ENCODE results near the gene USP5.

The USP5 gene

GRCh38 chr12:6852651-6853354 is 853 bp downstream of the USP5 start:
- no peak for DNase-seq (ENCODE audit: extremely low read depth, low read depth)
- peak overlapping the region; percentile 69 for H3K4me3 ChIP-seq (replicated peaks; ENCODE audit: low read depth, low read length)
- TF ChIP-seq, protein P1, sequence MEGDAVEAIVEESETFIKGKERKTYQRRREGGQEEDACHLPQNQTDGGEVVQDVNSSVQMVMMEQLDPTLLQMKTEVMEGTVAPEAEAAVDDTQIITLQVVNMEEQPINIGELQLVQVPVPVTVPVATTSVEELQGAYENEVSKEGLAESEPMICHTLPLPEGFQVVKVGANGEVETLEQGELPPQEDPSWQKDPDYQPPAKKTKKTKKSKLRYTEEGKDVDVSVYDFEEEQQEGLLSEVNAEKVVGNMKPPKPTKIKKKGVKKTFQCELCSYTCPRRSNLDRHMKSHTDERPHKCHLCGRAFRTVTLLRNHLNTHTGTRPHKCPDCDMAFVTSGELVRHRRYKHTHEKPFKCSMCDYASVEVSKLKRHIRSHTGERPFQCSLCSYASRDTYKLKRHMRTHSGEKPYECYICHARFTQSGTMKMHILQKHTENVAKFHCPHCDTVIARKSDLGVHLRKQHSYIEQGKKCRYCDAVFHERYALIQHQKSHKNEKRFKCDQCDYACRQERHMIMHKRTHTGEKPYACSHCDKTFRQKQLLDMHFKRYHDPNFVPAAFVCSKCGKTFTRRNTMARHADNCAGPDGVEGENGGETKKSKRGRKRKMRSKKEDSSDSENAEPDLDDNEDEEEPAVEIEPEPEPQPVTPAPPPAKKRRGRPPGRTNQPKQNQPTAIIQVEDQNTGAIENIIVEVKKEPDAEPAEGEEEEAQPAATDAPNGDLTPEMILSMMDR (IDR thresholded peaks at IDR 0.05; ENCODE audit: low read depth, low read length, missing control alignments), result no peak

- TF ChIP-seq, protein P1 (IDR thresholded peaks at IDR 0.05; ENCODE audit: low read depth, low read length, missing control alignments), result no peak
- peak overlapping the region; percentile 69 for H3K4me3 ChIP-seq (replicated peaks; ENCODE audit: low read depth, low read length)
- no peak for DNase-seq (ENCODE audit: extremely low read depth, low read depth)
These were observed 1.7 kb downstream of the USP5 start for GRCh38 chr12:6853626-6854025.

GRCh38 chr12:6854036-6854435 is 2.1 kb downstream of the USP5 start:
- TF ChIP-seq, protein P1 (IDR thresholded peaks at IDR 0.05; ENCODE audit: low read depth, low read length, missing control alignments), result no peak
- no peak for DNase-seq (ENCODE audit: extremely low read depth, low read depth)

DNA sequence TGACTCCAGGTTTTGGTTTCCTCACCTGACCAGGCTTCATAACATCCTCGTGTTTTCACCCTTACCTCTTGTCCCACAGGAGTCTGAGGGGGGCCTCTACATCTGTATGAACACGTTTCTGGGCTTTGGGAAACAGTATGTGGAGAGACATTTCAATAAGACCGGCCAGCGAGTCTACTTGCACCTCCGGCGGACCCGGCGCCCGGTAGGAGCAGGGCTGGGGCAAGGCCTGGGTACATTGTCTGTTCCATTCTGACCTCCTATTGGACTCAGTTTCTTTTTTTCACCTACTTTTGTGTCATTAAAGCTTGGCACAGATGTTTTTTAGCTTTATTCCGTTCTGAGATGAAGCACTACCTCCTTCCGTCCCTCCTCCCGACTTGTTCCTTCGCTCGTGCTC is 3.4 kb downstream of the USP5 start:
- no peak for DNase-seq (ENCODE audit: extremely low read depth, low read depth)
- TF ChIP-seq, protein P1 (IDR thresholded peaks at IDR 0.05; ENCODE audit: low read depth, low read length, missing control alignments), result no peak
- no peak overlapping the region for H3K4me3 ChIP-seq (replicated peaks; ENCODE audit: low read depth, low read length)

More at GRCh38 chr12:6854036-6854435, 2.1 kb downstream of the USP5 start:
- no peak overlapping the region for H3K4me3 ChIP-seq (replicated peaks; ENCODE audit: low read depth, low read length)

GRCh38 chr12:6858799-6859198 is 6.8 kb downstream of the USP5 start:
- DNase-seq (ENCODE audit: extremely low read depth, low read depth), result no peak
- H3K4me3 ChIP-seq (replicated peaks; ENCODE audit: low read depth, low read length), result no peak overlapping the region
- TF ChIP-seq, protein P1 (IDR thresholded peaks at IDR 0.05; ENCODE audit: low read depth, low read length, missing control alignments), result no peak

- no peak for DNase-seq (ENCODE audit: extremely low read depth, low read depth)
- H3K4me3 ChIP-seq (replicated peaks; ENCODE audit: low read depth, low read length), result no peak overlapping the region
- TF ChIP-seq, protein P1 (IDR thresholded peaks at IDR 0.05; ENCODE audit: low read depth, low read length, missing control alignments), result no peak
These were observed 8.2 kb downstream of the USP5 start for GRCh38 chr12:6860116-6860515.

DNA sequence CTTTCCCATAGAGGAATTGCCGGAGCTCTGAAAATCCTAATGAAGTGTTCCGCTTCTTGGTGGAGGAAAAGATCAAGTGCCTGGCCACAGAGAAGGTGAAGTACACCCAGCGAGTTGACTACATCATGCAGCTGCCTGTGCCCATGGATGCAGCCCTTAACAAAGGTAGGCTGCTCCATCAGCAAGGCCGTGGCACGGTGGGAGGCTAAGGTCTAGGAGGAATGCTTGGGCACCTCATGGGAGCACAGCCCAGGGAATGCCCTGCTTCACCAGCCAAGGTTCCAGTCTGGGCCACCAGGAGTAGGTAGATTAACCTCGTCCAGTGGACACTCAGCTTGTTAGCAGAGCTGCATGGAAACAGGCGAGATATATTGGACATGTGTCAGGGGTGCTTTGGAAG is 9.0 kb downstream of the USP5 start:
- no peak for DNase-seq (ENCODE audit: extremely low read depth, low read depth)

More for the DNA sequence above, 9.0 kb downstream of the USP5 start:
- H3K4me3 ChIP-seq (replicated peaks; ENCODE audit: low read depth, low read length), result no peak overlapping the region
- TF ChIP-seq, protein P1 (IDR thresholded peaks at IDR 0.05; ENCODE audit: low read depth, low read length, missing control alignments), result no peak

All from HFF-Myc (cell line).